ENCODE measurements around the gene TGFBR1. TPM values are rescaled to one million over a fixed set of nuclear protein-coding genes. Genes with fewer than 3 reads are reported as not detected.

The TGFBR1 gene
- total RNA-seq, 1 donor from 2014 or later: 12.3 TPM

GRCh38 chr9:99150451-99151171 is 45.7 kb downstream of the TGFBR1 start:
- no peak for ATAC-seq
- intact Hi-C loops (cut with micrococcal nuclease): no loop called here
- DNase-seq: no peak

- no peak for ATAC-seq
- intact Hi-C loops (cut with micrococcal nuclease): no loop called here
Observed at GRCh38 chr9:99154356-99154755, 49.4 kb downstream of the TGFBR1 start.

GRCh38 chr9:99155736-99156135 is 50.8 kb downstream of the TGFBR1 start:
- no peak for ATAC-seq

More at GRCh38 chr9:99154356-99154755, 49.4 kb downstream of the TGFBR1 start:
- DNase-seq: no peak

GRCh38 chr9:99158629-99159028 is 53.7 kb downstream of the TGFBR1 start:
- intact Hi-C loops (cut with micrococcal nuclease): loop anchor here (5.0 kb wide), 1 partner anchor 424 kb away; no protein-coding TSS in a partner anchor

More at GRCh38 chr9:99155736-99156135, 50.8 kb downstream of the TGFBR1 start:
- intact Hi-C loops (cut with micrococcal nuclease): loop anchor here (5.0 kb wide), 1 partner anchor 427 kb away; no protein-coding TSS in a partner anchor
- DNase-seq: no peak

GRCh38 chr9:99160173-99160572 is 55.3 kb downstream of the TGFBR1 start:
- intact Hi-C loops (cut with micrococcal nuclease): no loop called here
- ATAC-seq (no peak), DNase-seq (no peak)

More at GRCh38 chr9:99158629-99159028, 53.7 kb downstream of the TGFBR1 start:
- DNase-seq: no peak
- ATAC-seq: no peak

GRCh38 chr9:99162759-99163364 is 57.9 kb downstream of the TGFBR1 start:
- intact Hi-C loops (cut with micrococcal nuclease): no loop called here
- DNase-seq (no peak), ATAC-seq (no peak)

GRCh38 chr9:99166149-99166548 is 61.2 kb downstream of the TGFBR1 start:
- intact Hi-C loops (cut with micrococcal nuclease): no loop called here

GRCh38 chr9:99167119-99167518 is 62.2 kb downstream of the TGFBR1 start:
- intact Hi-C loops (cut with micrococcal nuclease): no loop called here
- DNase-seq (no peak), ATAC-seq (no peak)

More at GRCh38 chr9:99166149-99166548, 61.2 kb downstream of the TGFBR1 start:
- DNase-seq (no peak), ATAC-seq (no peak)

- intact Hi-C loops (cut with micrococcal nuclease): no loop called here
- DNase-seq (no peak), ATAC-seq (no peak)
Observed at GRCh38 chr9:99167694-99168093, 62.8 kb downstream of the TGFBR1 start.

GRCh38 chr9:99169086-99169485 is 64.2 kb downstream of the TGFBR1 start:
- intact Hi-C loops (cut with micrococcal nuclease): no loop called here
- DNase-seq (no peak), ATAC-seq (no peak)

- ATAC-seq (no peak), DNase-seq (no peak)
- intact Hi-C loops (cut with micrococcal nuclease): no loop called here
Observed at GRCh38 chr9:99169982-99170761, 65.3 kb downstream of the TGFBR1 start.

GRCh38 chr9:99171225-99172123 is 66.6 kb downstream of the TGFBR1 start:
- intact Hi-C loops (cut with micrococcal nuclease): no loop called here
- ATAC-seq (no peak), DNase-seq (no peak)

- intact Hi-C loops (cut with micrococcal nuclease): no loop called here
- no peak for DNase-seq
- no peak for ATAC-seq
Observed at GRCh38 chr9:99172124-99173091, 67.5 kb downstream of the TGFBR1 start.

- ATAC-seq (no peak), DNase-seq (no peak)
- intact Hi-C loops (cut with micrococcal nuclease): no loop called here
Observed at GRCh38 chr9:99173570-99174504, 68.9 kb downstream of the TGFBR1 start.

- intact Hi-C loops (cut with micrococcal nuclease): no loop called here
- DNase-seq (no peak), ATAC-seq (no peak)
Observed at GRCh38 chr9:99176527-99177013, 71.7 kb downstream of the TGFBR1 start.

- ATAC-seq (no peak), DNase-seq (no peak)
- intact Hi-C loops (cut with micrococcal nuclease): no loop called here
Observed at GRCh38 chr9:99177576-99178366, 72.9 kb downstream of the TGFBR1 start.

Measured in left ventricle myocardium superior (tissue), 1 donor.